ENCODE measurements around the gene AFF2. TPM values are rescaled to one million over a fixed set of nuclear protein-coding genes. Genes with fewer than 3 reads are reported as not detected.

AFF2 gene
- total RNA-seq, 1 donor from 2014 or later, result 13.4 TPM

DNA sequence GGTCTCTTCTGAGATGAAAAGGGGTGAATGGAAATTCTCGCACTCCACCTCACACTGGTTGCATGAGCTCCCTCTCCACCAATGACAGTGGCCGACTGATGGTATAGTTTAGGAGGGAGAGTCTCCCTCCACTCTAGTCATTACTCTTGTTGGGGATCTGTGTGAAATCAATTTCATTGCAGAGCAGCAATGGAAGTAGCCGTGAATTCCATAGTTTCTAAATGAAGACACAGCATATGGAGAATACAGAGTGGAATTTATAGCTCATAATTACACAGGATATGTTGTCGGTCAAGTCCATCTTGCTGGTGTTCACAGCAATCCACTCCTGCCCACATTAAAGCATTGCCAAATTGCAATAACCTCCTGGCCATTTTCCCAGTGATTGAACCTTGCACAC lies 426.0 kb downstream of the AFF2 start:
- TF ChIP-seq, protein P1, sequence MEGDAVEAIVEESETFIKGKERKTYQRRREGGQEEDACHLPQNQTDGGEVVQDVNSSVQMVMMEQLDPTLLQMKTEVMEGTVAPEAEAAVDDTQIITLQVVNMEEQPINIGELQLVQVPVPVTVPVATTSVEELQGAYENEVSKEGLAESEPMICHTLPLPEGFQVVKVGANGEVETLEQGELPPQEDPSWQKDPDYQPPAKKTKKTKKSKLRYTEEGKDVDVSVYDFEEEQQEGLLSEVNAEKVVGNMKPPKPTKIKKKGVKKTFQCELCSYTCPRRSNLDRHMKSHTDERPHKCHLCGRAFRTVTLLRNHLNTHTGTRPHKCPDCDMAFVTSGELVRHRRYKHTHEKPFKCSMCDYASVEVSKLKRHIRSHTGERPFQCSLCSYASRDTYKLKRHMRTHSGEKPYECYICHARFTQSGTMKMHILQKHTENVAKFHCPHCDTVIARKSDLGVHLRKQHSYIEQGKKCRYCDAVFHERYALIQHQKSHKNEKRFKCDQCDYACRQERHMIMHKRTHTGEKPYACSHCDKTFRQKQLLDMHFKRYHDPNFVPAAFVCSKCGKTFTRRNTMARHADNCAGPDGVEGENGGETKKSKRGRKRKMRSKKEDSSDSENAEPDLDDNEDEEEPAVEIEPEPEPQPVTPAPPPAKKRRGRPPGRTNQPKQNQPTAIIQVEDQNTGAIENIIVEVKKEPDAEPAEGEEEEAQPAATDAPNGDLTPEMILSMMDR (IDR thresholded peaks at IDR 0.05), result no peak
- H3K4me3 ChIP-seq, result no peak overlapping the region
- intact Hi-C loops (cut with DNase I), result no loop called here
- no peaks in the 10 kb centered on the region for H3K27me3 ChIP-seq
- H3K4me1 ChIP-seq, result no peaks in the 10 kb centered on the region
- DNase-seq, result no peak
- no peak for ATAC-seq
- no peaks in the 10 kb centered on the region for H3K9me3 ChIP-seq
- H3K27ac ChIP-seq, result no peak overlapping the region
- no peaks in the 10 kb centered on the region for H3K36me3 ChIP-seq

DNA sequence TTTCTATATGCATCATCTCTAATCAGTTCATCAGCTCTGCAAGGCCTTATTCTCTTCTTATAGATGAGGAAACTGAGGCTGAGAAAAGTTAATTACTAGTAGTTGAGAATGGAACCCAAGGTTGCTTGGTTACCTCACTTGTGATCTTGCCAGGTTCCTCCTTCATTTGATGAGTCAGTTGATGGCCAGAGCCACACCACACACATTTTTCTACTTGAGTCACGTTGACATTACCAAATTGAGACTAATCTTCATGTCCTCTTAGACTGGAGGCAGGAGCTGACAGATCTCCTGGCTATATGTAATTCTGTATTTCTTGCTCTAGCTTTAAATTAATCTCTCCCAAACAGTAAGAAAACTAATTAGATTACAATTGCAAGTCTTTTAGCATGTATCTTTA lies 428.4 kb downstream of the AFF2 start:
- Histone ChIP-seq H3K9me3 (no peaks in the 10 kb centered on the region), H3K36me3 (no peaks in the 10 kb centered on the region), H3K27ac (no peak overlapping the region), H3K4me3 (no peak overlapping the region), H3K27me3 (no peaks in the 10 kb centered on the region), H3K4me1 (no peaks in the 10 kb centered on the region)
- TF ChIP-seq, protein P1 (IDR thresholded peaks at IDR 0.05), result no peak
- intact Hi-C loops (cut with DNase I), result no loop called here
- DNase-seq, result no peak
- no peak for ATAC-seq

DNA sequence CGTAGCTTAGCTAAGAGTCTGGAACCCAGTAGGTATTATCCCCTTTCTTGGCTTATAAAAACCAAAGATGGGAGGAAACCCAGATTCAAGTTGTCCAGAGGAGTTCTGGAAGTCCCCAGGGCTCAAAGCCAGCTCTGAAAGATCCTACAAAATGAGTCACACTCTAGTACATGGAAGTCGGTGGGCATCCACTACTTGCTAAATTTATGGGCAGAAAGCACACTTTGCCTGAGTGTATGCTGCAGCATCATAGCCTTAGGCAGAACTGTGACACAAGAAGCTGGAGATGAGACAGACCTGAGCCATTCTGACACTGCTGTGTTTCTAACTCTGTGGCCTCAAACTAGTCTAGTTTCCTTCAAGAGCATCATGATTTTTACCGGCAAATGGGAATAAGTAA lies 429.3 kb downstream of the AFF2 start:
- H3K4me3 ChIP-seq, result no peak overlapping the region
- DNase-seq, result no peak
- intact Hi-C loops (cut with DNase I), result no loop called here
- no peak overlapping the region for H3K27ac ChIP-seq
- ATAC-seq, result no peak
- no peaks in the 10 kb centered on the region for H3K9me3 ChIP-seq
- H3K27me3 ChIP-seq, result no peaks in the 10 kb centered on the region
- H3K4me1 ChIP-seq, result no peaks in the 10 kb centered on the region
- H3K36me3 ChIP-seq, result no peaks in the 10 kb centered on the region
- TF ChIP-seq, protein P1 (IDR thresholded peaks at IDR 0.05), result no peak

DNA sequence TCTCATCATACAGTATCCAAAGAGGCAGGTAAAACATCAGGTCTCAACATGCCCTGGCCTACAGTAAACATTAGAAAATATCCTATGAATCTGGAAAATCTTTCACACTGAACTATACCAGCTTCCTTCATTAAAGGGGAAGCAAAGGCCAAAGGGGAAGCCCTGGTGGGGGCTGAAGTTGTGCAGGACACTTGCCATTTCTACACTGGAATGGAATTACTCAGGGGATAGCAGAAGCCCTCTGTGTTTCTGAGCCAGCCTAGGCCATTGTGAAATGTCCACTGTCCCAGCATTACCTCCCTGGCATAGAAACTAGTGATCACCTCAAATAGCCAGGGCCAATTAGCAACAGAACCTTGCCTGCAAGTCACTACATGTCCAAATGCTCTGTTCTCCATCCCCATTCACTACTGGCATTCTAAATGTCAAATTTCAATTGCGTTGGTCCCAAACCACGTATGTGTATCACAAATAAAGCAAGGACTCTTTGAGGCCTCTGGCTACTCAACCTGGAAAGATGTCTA lies 429.9 kb downstream of the AFF2 start:
- DNase-seq, result no peak
- Histone ChIP-seq H3K4me1 (no peaks in the 10 kb centered on the region), H3K4me3 (no peak overlapping the region), H3K27ac (no peak overlapping the region), H3K27me3 (no peaks in the 10 kb centered on the region), H3K36me3 (no peaks in the 10 kb centered on the region), H3K9me3 (no peaks in the 10 kb centered on the region)
- TF ChIP-seq, protein P1 (IDR thresholded peaks at IDR 0.05), result no peak
- intact Hi-C loops (cut with DNase I), result no loop called here
- no peak for ATAC-seq

DNA sequence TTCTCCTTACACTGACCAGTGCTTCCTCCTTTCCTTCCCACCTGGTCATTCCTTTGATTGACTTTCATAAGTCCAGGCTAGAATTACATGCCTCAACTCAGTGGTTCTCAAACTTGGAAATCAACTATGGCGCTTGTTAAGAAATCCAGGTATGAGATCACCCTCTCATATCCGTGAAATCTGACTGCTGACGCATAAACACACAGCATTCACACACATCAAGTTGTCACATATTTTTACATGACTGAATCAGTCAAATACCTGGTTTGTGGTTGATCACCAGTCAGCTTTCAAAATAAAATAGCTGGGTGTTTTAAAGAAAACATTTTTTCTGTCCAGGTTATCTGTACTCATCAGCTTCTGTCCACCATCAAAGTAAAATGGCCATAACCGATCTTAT lies 433.5 kb downstream of the AFF2 start:
- Histone ChIP-seq H3K27me3 (no peaks in the 10 kb centered on the region), H3K4me1 (no peaks in the 10 kb centered on the region), H3K27ac (no peak overlapping the region), H3K36me3 (no peaks in the 10 kb centered on the region), H3K9me3 (no peaks in the 10 kb centered on the region), H3K4me3 (no peak overlapping the region)
- ATAC-seq (no peak), DNase-seq (no peak)
- intact Hi-C loops (cut with DNase I), result no loop called here
- TF ChIP-seq, protein P1 (IDR thresholded peaks at IDR 0.05), result no peak

DNA sequence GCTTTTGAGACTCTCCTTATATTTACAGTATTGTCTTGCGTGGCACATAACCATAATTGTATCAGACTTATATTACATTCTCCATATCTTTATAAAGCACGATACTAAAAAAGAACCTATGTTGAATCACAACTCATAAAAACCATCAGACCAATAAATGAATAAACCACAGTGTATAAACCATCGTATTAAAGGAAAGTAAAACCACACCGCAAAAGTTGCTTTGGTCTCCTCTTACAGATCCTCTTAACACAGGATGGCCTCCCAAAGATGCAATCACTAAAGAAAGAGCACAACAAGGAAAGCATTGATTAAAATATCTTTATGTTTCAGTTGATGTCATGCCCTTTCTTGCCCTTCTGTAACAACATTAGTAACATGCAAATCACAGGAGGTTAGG lies 437.9 kb downstream of the AFF2 start:
- no peak overlapping the region for H3K27ac ChIP-seq
- no peaks in the 10 kb centered on the region for H3K4me1 ChIP-seq
- H3K27me3 ChIP-seq, result no peaks in the 10 kb centered on the region
- H3K9me3 ChIP-seq, result no peaks in the 10 kb centered on the region
- ATAC-seq (no peak), DNase-seq (no peak)
- intact Hi-C loops (cut with DNase I), result no loop called here
- TF ChIP-seq, protein P1 (IDR thresholded peaks at IDR 0.05), result no peak
- H3K36me3 ChIP-seq, result no peaks in the 10 kb centered on the region
- no peak overlapping the region for H3K4me3 ChIP-seq

Data from upper lobe of right lung (tissue), 1 donor.